GM19099 (cell line): ENCODE measurements around the gene CYS1.

Source experiments
- POLR2A ChIP-seq: IDR thresholded peaks from 3 replicates; pipeline ENCODE4 v1.6.1; 2011; ENCODE audit warnings: low read depth; ENCODE audit not compliant: insufficient read length; ENCODE audit errors: extremely low read depth

The CYS1 gene

GRCh38 chr2:10022041-10022421 is 58.2 kb downstream of the CYS1 start:
- no peak for TF ChIP-seq POLR2A

GRCh38 chr2:10019602-10020400 is 60.4 kb downstream of the CYS1 start:
- no peak for TF ChIP-seq POLR2A

DNA sequence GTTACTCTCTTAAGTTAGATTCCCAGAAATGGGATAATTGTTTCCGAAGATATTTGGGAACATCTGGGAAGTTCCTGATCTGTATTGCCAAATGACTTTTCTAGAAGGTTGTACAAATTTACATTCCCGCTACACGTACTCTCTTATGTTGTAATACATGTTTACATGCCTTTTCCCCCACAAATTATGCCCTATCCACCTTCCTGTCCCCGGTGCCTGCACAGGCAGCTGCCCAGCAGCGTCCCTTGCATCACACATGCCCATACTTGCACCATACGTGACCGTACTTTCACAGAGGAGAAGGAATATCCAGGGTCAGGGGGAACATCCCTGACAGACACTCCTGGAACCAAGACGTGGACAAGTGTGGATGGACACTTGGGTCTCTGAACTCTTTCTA is 61.0 kb downstream of the CYS1 start:
- no peak for TF ChIP-seq POLR2A

- no peak for TF ChIP-seq POLR2A
Observed at GRCh38 chr2:10017313-10017941, 62.8 kb downstream of the CYS1 start.

- TF ChIP-seq POLR2A, result no peak
Observed at GRCh38 chr2:10016802-10017258, 63.4 kb downstream of the CYS1 start.

DNA sequence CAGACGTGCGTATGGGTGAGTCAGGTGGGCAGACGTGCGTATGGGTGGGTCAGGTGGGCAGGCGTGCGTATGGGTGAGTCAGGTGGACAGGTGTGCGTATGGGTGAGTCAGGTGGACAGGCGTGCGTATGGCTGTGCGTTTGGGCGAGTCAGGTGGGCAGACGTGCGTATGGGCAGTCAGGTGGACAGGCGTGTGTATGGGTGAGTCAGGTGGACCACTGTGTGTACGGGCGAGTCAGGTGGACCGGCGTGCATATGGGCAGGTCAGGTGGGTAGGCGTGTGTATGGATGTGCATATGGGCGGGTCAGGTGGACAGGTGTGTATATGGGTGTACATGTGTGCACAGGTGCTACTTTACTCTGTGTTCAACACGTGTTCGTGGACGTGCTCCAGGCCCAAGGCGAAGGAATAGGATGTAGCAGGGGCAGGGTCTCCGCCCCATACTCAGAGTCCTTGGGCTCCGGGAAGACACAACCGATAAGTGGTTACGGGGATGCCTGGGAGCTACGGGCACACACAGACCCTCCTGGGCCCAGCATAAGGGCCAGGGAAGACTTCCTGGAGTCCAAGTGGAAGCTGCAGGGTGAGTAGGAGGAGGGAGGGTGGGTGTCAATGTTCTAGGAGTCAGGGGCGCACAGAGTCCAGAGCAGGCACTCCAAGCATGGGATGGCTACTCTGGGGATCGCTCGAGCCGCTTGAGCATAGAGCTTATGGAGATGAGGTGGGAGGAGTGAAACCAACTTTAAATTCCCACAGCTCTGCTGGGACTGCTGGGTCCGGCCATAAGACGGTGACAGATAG is 64.0 kb downstream of the CYS1 start:
- no peak for TF ChIP-seq POLR2A

DNA sequence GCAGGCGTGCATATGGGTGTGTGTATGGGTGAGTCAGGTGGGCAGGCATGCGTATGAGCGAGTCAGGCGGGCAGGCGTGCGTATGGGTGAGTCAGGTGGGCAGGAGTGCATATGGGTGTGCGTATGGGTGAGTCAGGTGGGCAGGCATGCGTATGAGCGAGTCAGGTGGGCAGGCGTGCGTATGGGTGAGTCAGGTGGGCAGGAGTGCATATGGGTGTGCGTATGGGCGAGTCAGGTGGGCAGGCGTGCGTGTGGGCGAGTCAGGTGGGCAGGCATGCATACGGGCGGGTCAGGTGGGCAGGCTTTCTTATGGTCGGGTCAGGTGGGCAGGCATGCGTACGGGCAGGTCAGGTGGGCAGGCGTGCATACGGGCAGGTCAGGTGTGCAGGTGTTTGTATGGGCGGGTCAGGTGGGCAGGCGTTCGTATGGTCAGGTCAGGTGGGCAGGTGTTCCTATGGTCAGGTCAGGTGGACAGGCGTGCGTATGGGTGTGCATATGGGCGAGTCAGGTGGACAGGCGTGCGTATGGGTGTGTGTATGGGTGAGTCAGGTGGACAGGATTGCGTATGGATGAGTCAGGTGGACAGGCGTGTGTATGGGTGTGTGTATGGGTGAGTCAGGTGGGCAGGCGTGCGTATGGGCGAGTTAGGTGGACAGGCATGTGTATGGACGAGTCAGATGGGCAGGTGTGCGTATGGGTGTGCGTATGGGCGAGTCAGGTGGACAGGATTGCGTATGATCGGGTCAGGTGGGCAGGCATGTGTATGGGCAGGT is 65.6 kb downstream of the CYS1 start:
- TF ChIP-seq POLR2A, result no peak

- no peak for TF ChIP-seq POLR2A
Observed at GRCh38 chr2:10012963-10013461, 67.2 kb downstream of the CYS1 start.

DNA sequence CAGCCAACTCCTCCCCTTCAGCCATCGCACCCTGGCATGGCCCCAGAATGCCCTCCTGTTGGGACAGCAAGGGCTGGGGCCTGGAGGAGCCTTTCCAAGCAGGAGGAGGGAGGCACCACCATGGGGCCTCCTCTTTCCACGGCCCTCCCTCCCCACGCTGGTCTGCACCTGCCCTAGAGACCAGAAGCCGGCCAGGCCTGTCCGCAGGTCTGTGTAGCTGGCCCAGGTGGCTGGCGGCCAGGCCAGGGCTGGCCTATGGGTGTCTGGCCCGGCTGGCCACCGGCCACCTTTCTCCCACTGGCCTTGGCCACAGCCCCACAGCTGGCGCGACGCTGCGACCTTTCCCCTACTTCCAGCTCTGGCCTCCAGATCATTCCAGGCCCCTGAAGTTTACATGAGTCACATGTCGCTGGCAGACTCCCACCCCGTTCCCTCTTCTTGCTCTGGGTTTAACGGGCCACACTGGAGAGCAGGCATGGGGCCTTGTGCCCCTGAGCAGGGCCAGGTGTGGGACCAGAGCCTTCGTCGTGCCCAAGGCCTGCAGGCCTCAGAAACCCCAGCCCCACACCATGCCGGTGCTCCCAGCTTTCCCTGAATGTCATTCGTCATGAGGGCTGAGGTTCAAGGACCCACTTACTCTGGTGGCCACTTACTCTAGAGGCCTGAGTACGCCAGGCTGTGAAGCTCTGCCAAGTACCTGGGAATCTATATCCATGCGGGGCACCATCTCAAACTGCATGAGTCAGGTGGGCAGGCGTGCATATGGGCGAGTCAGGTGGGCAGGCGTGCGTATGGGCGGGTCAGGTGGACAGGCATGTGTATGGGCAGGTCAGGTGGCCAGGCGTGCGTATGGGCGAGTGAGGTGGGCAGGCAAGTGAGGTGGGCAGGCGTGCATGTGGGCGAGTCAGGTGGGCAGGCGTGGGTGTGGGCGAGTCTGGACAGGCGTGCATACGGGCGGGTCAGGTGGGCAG is 70.1 kb downstream of the CYS1 start:
- no peak for TF ChIP-seq POLR2A

DNA sequence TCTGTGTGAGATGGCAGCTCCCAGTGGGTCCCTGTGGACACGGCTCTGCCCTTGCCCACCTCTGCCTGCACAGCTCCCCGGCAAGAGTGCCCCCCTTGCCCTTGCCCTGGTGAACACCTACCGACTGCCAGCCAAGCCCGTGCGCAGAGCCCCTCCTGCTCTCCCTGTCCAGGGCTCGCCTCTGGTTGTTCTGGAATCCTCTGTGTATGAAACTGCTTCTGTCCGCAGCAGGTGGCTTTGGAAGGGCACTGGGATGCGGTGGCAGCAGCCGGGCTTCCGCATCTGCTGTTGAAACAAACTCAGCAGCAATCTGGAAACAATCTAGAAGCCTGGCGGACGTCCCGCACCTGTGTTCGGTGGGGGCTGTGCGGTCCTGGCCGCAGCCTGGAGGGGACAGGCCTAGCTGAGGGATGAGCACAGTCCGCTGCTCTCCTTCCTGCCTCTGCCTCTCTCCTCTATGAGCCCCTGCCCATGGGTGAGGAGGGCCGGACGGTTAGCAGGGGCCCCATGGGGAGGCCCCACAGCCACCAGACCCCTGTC is 70.9 kb downstream of the CYS1 start:
- TF ChIP-seq POLR2A, result no peak

DNA sequence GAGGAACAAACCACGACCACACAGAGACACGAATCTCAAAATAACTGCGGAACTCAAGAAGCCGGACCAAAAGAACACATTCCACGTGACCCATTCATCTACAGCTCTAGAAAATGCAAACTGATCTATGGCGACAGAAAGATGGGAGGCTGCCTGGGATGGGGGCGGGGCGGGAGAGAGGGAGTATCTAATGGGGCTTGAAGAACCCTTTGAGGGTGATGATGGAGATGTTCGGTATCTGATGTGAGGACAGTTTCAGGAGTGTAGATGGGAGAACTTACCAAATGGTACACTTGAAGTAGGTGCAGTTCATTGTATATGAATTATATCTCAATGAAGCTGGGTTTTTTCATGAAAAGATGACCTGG is 71.4 kb downstream of the CYS1 start:
- TF ChIP-seq POLR2A, result no peak

GRCh38 chr2:10007921-10008808 is 72.0 kb downstream of the CYS1 start:
- TF ChIP-seq POLR2A, result no peak
